Activated CD4-positive, alpha-beta memory T cell treated with anti-CD3 and anti-CD28 coated beads for 36 hours (primary cell): Measurements from ENCODE around the gene MFAP1. TPM values are rescaled to one million over a fixed set of nuclear protein-coding genes. Genes with fewer than 3 reads are reported as not detected.
"Not testable (repeated sequence)": the region's sequence is repeated elsewhere in the genome, so short reads cannot be mapped to it uniquely, and the experiment has no call there.

Experiments used
- CTCF ChIA-PET: fragments of 350-600 bp; sonication (Branson Sonifier 250); formaldehyde crosslinking; loops from one replicate; lab custom pipeline; 2021; ENCODE audit warnings: antibody characterized with exemption, inconsistent platforms; lab: Charles Lee
- POLR2A ChIA-PET: fragments of 350-600 bp; sonication (Branson Sonifier 250); formaldehyde crosslinking; loops from one replicate; lab custom pipeline; 2021; ENCODE audit warnings: antibody characterized with exemption; lab: Charles Lee
- DNase-seq: peaks from one replicate; pipeline ENCODE4 v3.0.0-alpha.2; 2020
- H3K27ac Mint-ChIP-seq: one replicate; pipeline ENCODE4 v1.8.0; 2021; ENCODE audit warnings: mixed read lengths
- H3K27me3 Mint-ChIP-seq: one replicate; pipeline ENCODE4 v1.8.0; 2021; ENCODE audit warnings: mixed read lengths
- H3K36me3 Mint-ChIP-seq: one replicate; pipeline ENCODE4 v1.8.0; 2021; ENCODE audit warnings: mixed read lengths
- H3K4me1 Mint-ChIP-seq: one replicate; pipeline ENCODE4 v1.8.0; 2021; ENCODE audit warnings: low read depth, mixed read lengths
- H3K4me3 Mint-ChIP-seq: one replicate; pipeline ENCODE4 v1.8.0; 2021; ENCODE audit warnings: mild to moderate bottlenecking, mixed read lengths
- H3K9me3 Mint-ChIP-seq: one replicate; pipeline ENCODE4 v1.8.0; 2021; ENCODE audit warnings: mixed read lengths
- intact Hi-C: fragments of 100-400 bp; cut with micrococcal nuclease; formaldehyde crosslinking; loops from one replicate; pipeline ENCODE4 v1.15.1; 2023
- total RNA-seq, 2 experiments: library from RNA; stranded (reverse); gene quantifications; one replicate each; pipeline ENCODE4 v1.2.3, GENCODE V29; 2021

MFAP1 gene
- total RNA-seq, 2 experiments from 2014 or later: 37.2 to 38.0 TPM

DNA sequence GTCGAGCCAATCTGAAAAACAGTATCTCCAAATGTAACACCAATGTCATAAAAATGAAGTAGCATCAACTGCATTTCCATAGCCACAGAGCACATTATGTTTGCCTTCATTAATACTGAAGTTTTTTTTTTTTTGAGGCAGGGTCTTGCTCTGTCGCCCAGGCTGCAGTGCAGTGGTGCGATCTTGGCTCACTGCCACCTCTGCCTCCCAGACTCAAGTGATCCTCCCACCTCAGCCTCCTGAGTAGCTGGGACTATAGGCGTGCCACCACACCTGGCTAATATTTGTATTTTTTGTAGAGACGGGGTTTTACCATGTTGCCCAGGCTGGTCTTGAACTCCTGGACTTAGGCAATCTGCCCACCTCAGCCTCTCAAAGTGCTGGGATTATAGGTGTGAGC lies 9.4 kb downstream of the MFAP1 start:
- DNase-seq, H3K9me3 Mint-ChIP-seq, H3K27me3 Mint-ChIP-seq, CTCF ChIA-PET, H3K4me3 Mint-ChIP-seq, POLR2A ChIA-PET, H3K4me1 Mint-ChIP-seq, intact Hi-C loops: not testable (repeated sequence)
- Mint-ChIP-seq H3K27ac (peak overlapping the region; percentile 1), H3K36me3 (peaks cover 37% of the 10 kb centered on the region)

DNA sequence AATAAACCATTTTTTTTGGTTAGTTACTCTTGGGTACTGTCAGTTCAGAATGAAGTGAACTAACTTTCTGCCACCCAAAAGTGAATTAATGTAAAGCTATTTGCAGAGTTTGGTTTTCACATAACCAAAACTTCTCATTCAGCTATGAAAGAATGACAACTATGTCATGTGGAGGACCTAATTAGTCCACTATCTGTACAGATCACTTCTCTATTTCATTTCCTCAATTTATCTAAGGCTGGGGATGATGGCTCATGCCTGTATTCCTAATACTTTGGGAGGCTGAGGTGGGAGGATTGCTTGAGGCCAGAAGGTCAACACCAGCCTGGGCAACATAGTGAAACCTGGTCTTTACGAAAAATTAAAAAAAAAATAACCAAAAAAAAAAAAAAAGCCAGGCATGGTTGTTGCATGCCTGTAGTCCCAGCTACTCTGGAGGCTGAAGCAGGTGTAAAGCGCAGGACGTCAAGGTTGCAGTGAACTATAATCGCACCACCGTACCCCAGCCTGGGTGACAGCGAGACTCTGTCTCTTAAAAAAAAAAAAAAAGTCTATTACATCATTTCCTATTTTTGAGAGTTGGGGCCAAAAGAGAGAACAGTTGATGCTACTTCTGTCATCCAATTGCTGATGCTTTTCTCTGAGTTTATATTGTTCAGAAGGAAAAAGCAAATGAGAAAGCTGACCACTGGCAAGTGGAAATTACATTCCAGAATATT lies 15.4 kb downstream of the MFAP1 start:
- ChIA-PET CTCF (no interaction called here), POLR2A (no interaction called here)
- Mint-ChIP-seq H3K9me3 (no peaks in the 10 kb centered on the region), H3K4me3 (no peak overlapping the region), H3K36me3 (peaks cover 52% of the 10 kb centered on the region), H3K27me3 (no peaks in the 10 kb centered on the region), H3K4me1 (peaks cover 3% of the 10 kb centered on the region), H3K27ac (no peak overlapping the region)
- DNase-seq: no peak
- intact Hi-C loops: no loop called here

DNA sequence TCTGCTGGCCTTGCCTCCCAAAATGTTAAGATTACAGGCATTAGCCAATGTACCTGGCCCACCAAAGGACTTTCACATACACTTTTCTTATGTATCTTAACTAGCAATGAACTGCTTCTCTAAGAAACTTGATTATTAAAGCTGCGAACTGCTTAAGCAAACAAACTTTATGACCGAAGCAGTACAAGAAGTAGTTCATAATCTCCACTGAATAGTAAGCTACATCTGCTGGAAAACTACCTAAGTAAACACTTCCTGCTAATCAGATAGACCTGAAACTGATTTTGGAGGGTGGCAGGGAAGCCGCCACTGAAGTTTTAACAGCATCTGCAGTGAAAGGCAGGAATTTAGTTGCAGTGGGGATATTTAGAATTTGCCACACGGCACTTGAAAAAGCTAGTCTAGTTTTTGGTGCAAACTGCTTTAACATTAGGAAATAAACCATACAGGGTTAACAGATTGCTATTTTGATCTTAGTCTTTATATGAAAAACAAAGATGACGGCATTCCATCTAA lies 16.0 kb downstream of the MFAP1 start:
- H3K27me3 Mint-ChIP-seq: no peaks in the 10 kb centered on the region
- no peak overlapping the region for H3K27ac Mint-ChIP-seq
- CTCF ChIA-PET: no interaction called here
- intact Hi-C loops: no loop called here
- peaks cover 3% of the 10 kb centered on the region for H3K4me1 Mint-ChIP-seq
- H3K4me3 Mint-ChIP-seq: no peak overlapping the region
- no peak for DNase-seq
- peaks cover 48% of the 10 kb centered on the region for H3K36me3 Mint-ChIP-seq
- no peaks in the 10 kb centered on the region for H3K9me3 Mint-ChIP-seq
- POLR2A ChIA-PET: no interaction called here

DNA sequence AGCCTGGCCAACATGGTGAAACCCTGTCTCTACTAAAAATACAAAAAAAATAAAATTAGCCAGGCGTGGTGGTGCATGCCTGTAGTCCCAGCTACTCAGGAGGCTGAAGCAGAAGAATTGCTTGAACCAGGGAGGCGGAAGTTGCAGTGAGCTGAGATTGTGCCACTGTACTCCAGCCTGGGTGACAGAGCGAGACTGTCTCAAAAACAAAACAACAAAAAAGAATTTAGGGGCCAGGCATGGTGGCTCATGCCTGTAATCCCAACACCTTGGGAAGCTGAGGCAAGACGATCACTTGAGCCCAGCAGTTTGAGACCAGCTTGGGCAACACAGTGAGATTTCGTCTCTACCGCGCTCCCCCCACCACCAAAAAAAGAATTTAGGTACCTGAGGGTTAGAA lies 21.8 kb downstream of the MFAP1 start:
- Mint-ChIP-seq H3K4me1 (peaks cover 34% of the 10 kb centered on the region), H3K27ac (peak overlapping the region; percentile 33), H3K36me3 (peaks cover 60% of the 10 kb centered on the region)
- CTCF ChIA-PET, intact Hi-C loops, H3K27me3 Mint-ChIP-seq, H3K9me3 Mint-ChIP-seq, H3K4me3 Mint-ChIP-seq, DNase-seq: not testable (repeated sequence)
- POLR2A ChIA-PET: interaction anchor here (1.3 kb wide), 1 partner anchor 10 kb away, joined by 5 read pairs; no protein-coding TSS in a partner anchor

DNA sequence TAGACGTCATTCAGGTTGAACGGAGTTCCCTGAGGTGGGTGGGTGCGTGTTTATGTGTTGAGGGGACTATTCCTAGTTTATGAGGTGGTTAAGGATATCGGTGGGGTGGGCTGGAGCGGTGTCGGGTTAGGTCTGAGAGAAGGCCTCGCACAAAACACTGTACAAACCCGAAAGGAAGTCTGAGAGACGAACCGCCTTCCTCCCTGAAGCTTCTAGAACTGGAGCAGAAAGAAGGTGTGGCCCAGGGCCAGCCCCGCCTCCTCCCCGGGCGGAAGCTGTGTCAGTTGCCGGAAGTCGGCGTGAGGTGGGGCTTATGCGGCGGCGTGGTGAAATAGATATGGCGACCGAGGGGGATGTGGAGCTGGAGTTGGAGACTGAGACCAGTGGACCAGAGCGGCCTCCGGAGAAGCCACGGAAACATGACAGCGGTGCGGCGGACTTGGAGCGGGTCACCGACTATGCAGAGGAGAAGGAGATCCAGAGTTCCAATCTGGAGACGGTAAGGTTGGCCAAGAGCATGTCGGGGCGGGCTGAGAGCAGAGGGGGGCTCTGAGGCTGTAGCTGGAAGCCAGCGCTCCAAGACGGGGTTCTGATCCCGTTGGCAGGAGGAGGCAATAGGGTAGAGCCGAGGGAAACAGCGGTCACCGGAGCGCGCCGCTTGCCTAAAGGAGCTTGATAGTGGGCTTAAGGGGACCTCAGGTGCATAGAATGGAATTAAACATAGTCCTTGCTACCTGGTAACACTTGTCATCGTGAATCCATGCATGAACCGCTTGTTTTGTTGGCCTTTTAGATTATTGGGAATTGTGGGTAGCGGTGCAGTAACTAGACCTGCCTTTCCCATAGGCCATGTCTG lies 24.0 kb downstream of the MFAP1 start, which contains the start of gene HYPK:
HYPK (plus strand) TSS at position 314 of the 856 bp plus-strand sequence; CDS start at position 338, 24 bp downstream.
- no peaks in the 10 kb centered on the region for H3K9me3 Mint-ChIP-seq
- intact Hi-C loops: loop anchor here (1.0 kb wide), 2 partner anchors 8 to 24 kb away; partner anchors contain the start of genes MFAP1 and SERF2
- peaks cover 45% of the 10 kb centered on the region for H3K4me1 Mint-ChIP-seq
- POLR2A ChIA-PET: interaction anchor here (0.5 to 1.8 kb wide), 8 partner anchors 8 to 55 kb away, joined by 3 to 17 read pairs (median 6); partner anchors contain the start of genes ELL3, MFAP1, SERF2 and WDR76
- CTCF ChIA-PET: interaction anchor here (0.8 to 2.6 kb wide), 3 partner anchors 12 to 32 kb away, joined by 3 to 10 read pairs (median 3); partner anchors contain the start of gene ELL3
- H3K4me3 Mint-ChIP-seq: peak within 1 kb of the TSS; percentile 99
- no peaks in the 10 kb centered on the region for H3K27me3 Mint-ChIP-seq
- peaks cover 56% of the 10 kb centered on the region for H3K36me3 Mint-ChIP-seq
- peak within 1 kb of the TSS; percentile 87 for H3K27ac Mint-ChIP-seq
- DNase-seq: peak; percentile 95

DNA sequence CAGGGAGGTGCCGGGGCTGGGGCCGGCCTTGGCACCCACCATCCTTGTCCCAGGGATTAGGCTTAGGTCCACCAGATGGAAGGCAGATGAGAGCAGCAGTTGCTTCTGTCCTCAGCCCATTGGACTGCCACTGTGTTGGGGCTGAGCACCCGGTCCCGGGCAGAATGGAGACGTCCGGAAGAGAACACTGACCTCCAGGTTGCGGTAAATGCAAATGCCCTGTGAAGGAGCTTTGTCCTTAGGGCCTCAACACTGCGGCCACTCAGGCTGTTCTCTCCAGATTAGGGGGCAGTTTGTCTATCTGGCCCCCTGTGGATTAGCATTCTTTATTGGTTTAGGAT lies 24.6 kb downstream of the MFAP1 start, which contains the start of gene SERINC4:
SERINC4 (minus strand) TSS at position 276 of the 341 bp plus-strand sequence; CDS start at position 42, 234 bp downstream.
- H3K36me3 Mint-ChIP-seq: peaks cover 61% of the 10 kb centered on the region
- H3K4me1 Mint-ChIP-seq: peaks cover 50% of the 10 kb centered on the region
- H3K4me3 Mint-ChIP-seq: peak within 1 kb of the TSS; percentile 99
- peak within 1 kb of the TSS; percentile 87 for H3K27ac Mint-ChIP-seq
- H3K27me3 Mint-ChIP-seq: no peaks in the 10 kb centered on the region
- H3K9me3 Mint-ChIP-seq: no peaks in the 10 kb centered on the region
- DNase-seq: no peak
- ChIA-PET CTCF (interaction anchor here (1.0 to 2.6 kb wide), 2 partner anchors 23 to 32 kb away, joined by 3 to 10 read pairs; partner anchors contain the start of gene ELL3), POLR2A (interaction anchor here (0.5 to 1.8 kb wide), 7 partner anchors 8 to 55 kb away, joined by 3 to 17 read pairs (median 6); partner anchors contain the start of genes ELL3, MFAP1, SERF2 and WDR76)
- intact Hi-C loops: loop anchor here (1.0 kb wide), 2 partner anchors 8 to 24 kb away; partner anchors contain the start of genes MFAP1 and SERF2

DNA sequence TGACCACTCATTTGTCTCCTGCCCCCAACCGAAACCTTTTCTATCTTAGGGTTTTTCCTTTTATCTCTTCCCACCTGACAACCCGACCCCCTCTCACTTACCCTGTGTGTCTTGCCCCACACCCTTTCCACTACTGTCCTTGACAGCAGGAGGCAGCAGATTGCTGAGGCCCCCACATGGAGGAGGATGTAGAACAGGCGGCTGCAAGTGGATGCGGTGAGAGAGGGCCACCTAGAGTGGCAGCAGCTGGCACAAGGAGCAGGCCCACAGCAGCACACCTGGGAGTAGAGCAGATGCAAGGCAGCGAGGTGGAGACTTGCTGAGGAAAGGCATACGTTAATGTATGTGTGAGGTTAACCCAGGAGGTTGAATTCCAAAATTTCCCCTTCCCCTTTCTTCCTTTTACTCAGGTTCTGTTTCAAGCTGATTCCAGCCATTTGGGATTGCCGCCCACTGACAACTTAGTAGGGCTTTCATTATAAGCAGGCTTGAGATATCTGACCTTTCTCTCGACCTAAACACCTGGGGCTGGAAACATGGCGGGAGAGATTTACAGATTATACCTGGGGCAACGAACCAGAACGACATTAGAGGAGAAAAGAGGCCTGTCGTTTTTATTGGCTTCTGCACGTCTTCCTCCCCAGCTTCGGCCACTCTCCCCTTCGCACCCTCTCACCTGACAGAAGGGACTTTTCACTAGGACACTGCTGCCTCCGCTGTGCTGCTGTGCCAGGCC lies 25.1 kb downstream of the MFAP1 start:
- no peak overlapping the region for H3K4me3 Mint-ChIP-seq
- CTCF ChIA-PET: interaction anchor here (2.6 kb wide), 1 partner anchor 22 kb away, joined by 10 read pairs; the partner anchor contains the start of gene ELL3
- POLR2A ChIA-PET: interaction anchor here (1.4 to 1.6 kb wide), 2 partner anchors 22 to 28 kb away, joined by 6 read pairs; partner anchors contain the start of genes ELL3 and WDR76
- H3K9me3 Mint-ChIP-seq: no peaks in the 10 kb centered on the region
- no peaks in the 10 kb centered on the region for H3K27me3 Mint-ChIP-seq
- intact Hi-C loops: no loop called here
- peak overlapping the region; percentile 87 for H3K27ac Mint-ChIP-seq
- DNase-seq: no peak
- H3K4me1 Mint-ChIP-seq: peaks cover 55% of the 10 kb centered on the region
- peaks cover 64% of the 10 kb centered on the region for H3K36me3 Mint-ChIP-seq

DNA sequence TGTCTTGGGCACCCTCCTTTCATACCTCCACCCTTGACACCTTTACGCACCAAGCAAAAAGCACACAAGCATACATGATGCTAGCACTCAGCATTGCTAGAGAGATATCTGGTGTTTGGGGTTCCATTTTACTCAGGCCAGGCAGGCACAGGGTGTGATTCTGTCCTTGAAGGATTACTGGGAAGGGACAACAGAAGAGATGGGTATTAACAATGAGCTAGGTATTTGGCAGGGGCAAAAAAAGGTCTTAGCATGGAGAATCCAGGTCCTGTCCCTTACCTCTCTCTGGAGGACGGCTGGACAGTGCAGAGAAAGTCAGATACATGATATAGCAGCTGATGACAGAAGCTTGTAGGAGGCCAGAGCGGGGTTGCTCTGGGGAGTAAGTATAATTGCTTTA lies 27.9 kb downstream of the MFAP1 start:
- Mint-ChIP-seq H3K9me3 (no peaks in the 10 kb centered on the region), H3K4me1 (peaks cover 65% of the 10 kb centered on the region), H3K36me3 (peaks cover 78% of the 10 kb centered on the region), H3K4me3 (no peak overlapping the region), H3K27ac (no peak overlapping the region), H3K27me3 (no peaks in the 10 kb centered on the region)
- ChIA-PET CTCF (no interaction called here), POLR2A (interaction anchor here (1.0 kb wide), 1 partner anchor 20 kb away, joined by 4 read pairs; the partner anchor contains the start of gene ELL3)
- intact Hi-C loops: no loop called here
- no peak for DNase-seq

DNA sequence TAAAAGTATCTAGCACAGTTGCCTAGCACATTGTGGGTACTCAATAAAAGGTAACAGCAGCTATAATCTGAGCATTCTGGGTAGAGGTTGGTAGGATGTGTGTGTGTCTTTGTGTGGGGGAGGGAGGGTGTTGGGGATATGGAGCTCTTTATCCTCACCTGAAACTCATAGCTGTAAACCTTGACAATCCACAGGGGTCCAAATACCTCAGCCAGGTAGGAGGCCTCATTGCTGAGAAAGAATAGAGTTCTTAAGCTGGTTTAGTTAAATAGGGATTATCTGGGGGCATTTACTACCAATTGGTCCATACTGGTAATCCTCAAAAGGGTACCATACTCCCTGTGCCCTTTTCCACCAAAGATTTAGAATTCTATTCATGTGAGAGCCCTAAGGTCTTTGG lies 28.5 kb downstream of the MFAP1 start:
- H3K4me1 Mint-ChIP-seq: peaks cover 63% of the 10 kb centered on the region
- H3K27ac Mint-ChIP-seq: no peak overlapping the region
- H3K36me3 Mint-ChIP-seq: peaks cover 72% of the 10 kb centered on the region
- H3K27me3 Mint-ChIP-seq: no peaks in the 10 kb centered on the region
- CTCF ChIA-PET: no interaction called here
- no peak for DNase-seq
- intact Hi-C loops: no loop called here
- POLR2A ChIA-PET: interaction anchor here (1.0 kb wide), 1 partner anchor 19 kb away, joined by 4 read pairs; the partner anchor contains the start of gene ELL3
- no peaks in the 10 kb centered on the region for H3K9me3 Mint-ChIP-seq
- no peak overlapping the region for H3K4me3 Mint-ChIP-seq

DNA sequence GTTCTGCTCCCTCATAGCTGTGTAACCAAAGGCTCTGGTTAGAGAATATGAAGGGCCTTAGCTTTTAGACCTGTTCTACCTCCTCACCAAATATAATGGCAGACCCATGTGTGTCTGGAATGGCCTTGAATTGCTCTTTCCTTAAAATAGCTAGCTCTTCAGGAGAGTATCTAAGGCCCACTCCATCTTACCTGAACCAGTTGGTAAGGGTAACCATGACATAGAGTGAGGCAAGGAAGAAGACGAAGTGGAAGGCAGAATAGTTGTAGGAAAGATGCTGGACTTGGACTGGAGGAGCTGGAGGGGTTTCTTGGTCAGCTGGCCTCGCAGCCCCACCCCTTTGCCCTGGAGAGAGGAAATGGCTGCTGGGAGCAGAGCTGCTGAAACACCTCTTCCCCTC lies 29.3 kb downstream of the MFAP1 start:
- Mint-ChIP-seq H3K4me1 (peaks cover 58% of the 10 kb centered on the region), H3K4me3 (no peak overlapping the region), H3K27ac (peak overlapping the region; percentile 38), H3K9me3 (no peaks in the 10 kb centered on the region), H3K36me3 (peaks cover 64% of the 10 kb centered on the region), H3K27me3 (no peaks in the 10 kb centered on the region)
- POLR2A ChIA-PET: interaction anchor here (0.6 to 4.5 kb wide), 3 partner anchors 19 to 39 kb away, joined by 3 to 21 read pairs (median 3); partner anchors contain the start of gene ELL3
- intact Hi-C loops: no loop called here
- no peak for DNase-seq
- CTCF ChIA-PET: interaction anchor here (0.7 kb wide), 1 partner anchor 19 kb away, joined by 5 read pairs; the partner anchor contains the start of gene ELL3
